SK-N-MC (cell line): ENCODE measurements around the gene CFAP53.

Experiments
- EZH2 ChIP-seq: fragments of 200-600 bp; sonication (generic); IDR thresholded peaks from one replicate; pipeline ENCODE4 v1.6.1; 2017; ENCODE audit warnings: antibody characterized with exemption
- FOXP2 ChIP-seq: optimal IDR thresholded peaks from 2 replicates; pipeline ENCODE3; 2011; ENCODE audit warnings: mild to moderate bottlenecking, moderate library complexity; ENCODE audit not compliant: insufficient read depth; ENCODE audit errors: extremely low read length, control extremely low read depth
- POLR2AphosphoS5 ChIP-seq: IDR thresholded peaks from 2 replicates; pipeline ENCODE4 v1.6.1; 2012; ENCODE audit warnings: mild to moderate bottlenecking, low read depth, low read length, borderline replicate concordance

- TF ChIP-seq POLR2AphosphoS5, result no peak
- TF ChIP-seq EZH2, result no peak
- no peak for TF ChIP-seq FOXP2
Measured at GRCh38 chr18:50315100-50315871, 49.0 kb upstream of the CFAP53 start.
